ENCODE data around the gene ZNF234. TPM values are rescaled to one million over a fixed set of nuclear protein-coding genes. Genes with fewer than 3 reads are reported as not detected.
"Not testable (repeated sequence)": the region's sequence is repeated elsewhere in the genome, so short reads cannot be mapped to it uniquely, and the experiment has no call there.

ZNF234 gene
- total RNA-seq, 2 experiments from 2014 or later, result not detected

DNA sequence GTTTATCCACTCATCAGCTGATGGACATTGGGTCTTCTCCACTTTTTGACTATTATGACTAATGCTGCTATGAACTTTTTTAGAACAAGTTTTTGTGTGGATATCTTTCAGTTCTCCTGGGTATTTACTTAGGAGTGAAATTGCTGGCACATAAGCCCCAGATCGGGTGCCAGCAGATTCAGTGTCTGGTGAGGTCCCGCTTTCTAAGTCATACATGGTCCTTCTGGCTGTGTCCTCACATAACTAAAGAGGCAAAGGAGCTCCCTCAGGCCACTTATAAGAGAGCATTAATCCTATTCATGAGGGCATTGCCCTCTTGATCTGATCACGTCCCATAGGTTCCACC lies 22.9 kb downstream of the ZNF234 start:
- TF ChIP-seq EZH2phosphoT487 (IDR thresholded peaks at IDR 0.05; ENCODE audit: borderline replicate concordance, low read depth, low read length) (no peak), CTCF (conservative IDR thresholded peaks at IDR 0.05; ENCODE audit: low read length) (no peak)
- TSS peak; percentile 88 for BruUV-seq (replicated peaks)
- ChIA-PET POLR2A (interaction anchor here (0.6 to 1.3 kb wide), 5 partner anchors 32 to 425 kb away, joined by 3 to 7 read pairs (median 4); partner anchors contain the start of genes ZNF227 and ZNF45), CTCF (ENCODE audit: unreplicated experiment) (no interaction called here)
- peaks cover 7% of the 10 kb centered on the region for H3K9me3 ChIP-seq (ENCODE audit: low read length)
- no peaks in the 10 kb centered on the region for H3K9me2 ChIP-seq (ENCODE audit: insufficient read depth, low read length)
- H3K27ac ChIP-seq (ENCODE audit: low read depth, low read length, poor library complexity, severe bottlenecking), result peak overlapping the region; percentile 48
- no peaks in the 10 kb centered on the region for H4K20me1 ChIP-seq (ENCODE audit: insufficient read depth, low read length)
- H2AFZ ChIP-seq (ENCODE audit: low read length), result peak overlapping the region; percentile 99
- peak overlapping the region; percentile 96 for H3K4me2 ChIP-seq (ENCODE audit: low read length)
- intact Hi-C loops (cut with micrococcal nuclease; ENCODE audit: unreplicated experiment), result loop anchor here (1.0 to 2.0 kb wide), 3 partner anchors 43 to 336 kb away; partner anchors contain the start of gene ZNF180
- H3K79me2 ChIP-seq (ENCODE audit: insufficient read depth, low read depth, low read length), result peaks cover 8% of the 10 kb centered on the region; the same call in 1 of the 2 replicates
- peaks cover 15% of the 10 kb centered on the region for H3K4me1 ChIP-seq (ENCODE audit: insufficient read depth, low read length, poor library complexity, severe bottlenecking)
- DNase-seq (ENCODE audit: low spot score), result no peak
- peak overlapping the region; percentile 79 for H3K4me3 ChIP-seq (ENCODE audit: low read depth, low read length, poor library complexity, severe bottlenecking)
- peaks cover 26% of the 10 kb centered on the region for H3K36me3 ChIP-seq (ENCODE audit: insufficient read depth, low read length)

- Histone ChIP-seq H3K27ac (ENCODE audit: low read depth, low read length, poor library complexity, severe bottlenecking) (peak within 1 kb of the TSS; percentile 48), H3K4me3 (ENCODE audit: low read depth, low read length, poor library complexity, severe bottlenecking) (peak within 1 kb of the TSS; percentile 79), H3K9me2 (ENCODE audit: insufficient read depth, low read length) (no peaks in the 10 kb centered on the region), H2AFZ (ENCODE audit: low read length) (peak within 1 kb of the TSS; percentile 99), H3K79me2 (ENCODE audit: insufficient read depth, low read depth, low read length) (peaks cover 8% of the 10 kb centered on the region; the same call in 1 of the 2 replicates), H3K9me3 (ENCODE audit: low read length) (peaks cover 7% of the 10 kb centered on the region), H3K4me2 (ENCODE audit: low read length) (peak within 1 kb of the TSS; percentile 96), H3K4me1 (ENCODE audit: insufficient read depth, low read length, poor library complexity, severe bottlenecking) (peaks cover 15% of the 10 kb centered on the region), H4K20me1 (ENCODE audit: insufficient read depth, low read length) (no peaks in the 10 kb centered on the region), H3K36me3 (ENCODE audit: insufficient read depth, low read length) (peaks cover 32% of the 10 kb centered on the region)
- BruUV-seq (replicated peaks), result no TSS peak
- ChIA-PET POLR2A (interaction anchor here (0.6 to 1.3 kb wide), 5 partner anchors 33 to 424 kb away, joined by 3 to 7 read pairs (median 4); partner anchors contain the start of genes ZNF227 and ZNF45), CTCF (ENCODE audit: unreplicated experiment) (interaction anchor here (0.9 kb wide), 1 partner anchor 47 kb away, joined by 3 read pairs; no protein-coding TSS in a partner anchor)
- TF ChIP-seq CTCF (conservative IDR thresholded peaks at IDR 0.05; ENCODE audit: low read length) (no peak), EZH2phosphoT487 (IDR thresholded peaks at IDR 0.05; ENCODE audit: borderline replicate concordance, low read depth, low read length) (no peak)
- intact Hi-C loops (cut with micrococcal nuclease; ENCODE audit: unreplicated experiment), result loop anchor here (1.0 to 2.0 kb wide), 3 partner anchors 42 to 335 kb away; partner anchors contain the start of gene ZNF180
- DNase-seq (ENCODE audit: low spot score), result peak; percentile 96
Observed at GRCh38 chr19:44164673-44165512, 23.5 kb downstream of the ZNF234 start, which contains the start of gene ZNF226. TSS of gene ZNF226 (plus strand) at chr19:44165100. CDS start at chr19:44170081, 4,981 bp downstream.

GRCh38 chr19:44170660-44171059 lies 29.3 kb downstream of the ZNF234 start:
- BruUV-seq (replicated peaks); intact Hi-C loops (cut with micrococcal nuclease; ENCODE audit: unreplicated experiment); H4K20me1 ChIP-seq (ENCODE audit: insufficient read depth, low read length); DNase-seq (ENCODE audit: low spot score); H3K4me2 ChIP-seq (ENCODE audit: low read length); H3K27ac ChIP-seq (ENCODE audit: low read depth, low read length, poor library complexity, severe bottlenecking); POLR2A ChIA-PET; H3K79me2 ChIP-seq (ENCODE audit: insufficient read depth, low read depth, low read length); H3K9me3 ChIP-seq (ENCODE audit: low read length); H3K9me2 ChIP-seq (ENCODE audit: insufficient read depth, low read length); CTCF ChIA-PET (ENCODE audit: unreplicated experiment); H3K4me3 ChIP-seq (ENCODE audit: low read depth, low read length, poor library complexity, severe bottlenecking); H2AFZ ChIP-seq (ENCODE audit: low read length): not testable (repeated sequence)
- Histone ChIP-seq H3K4me1 (ENCODE audit: insufficient read depth, low read length, poor library complexity, severe bottlenecking) (peaks cover 10% of the 10 kb centered on the region), H3K36me3 (ENCODE audit: insufficient read depth, low read length) (peaks cover 84% of the 10 kb centered on the region)

All from OCI-LY7 (cell line).